HG03060 (cell line): ENCODE results near the gene MMP2.

ENCODE experiments used
- ATAC-seq: cut with Tn5 transposase; IDR thresholded peaks from one replicate; pipeline ENCODE4 v1.9.1; 2021; ENCODE audit warnings: low read depth, moderate number of reproducible peaks; ENCODE audit not compliant: unreplicated experiment

Gene MMP2

GRCh38 chr16:55478827-55479429 lies at the start of gene MMP2:
Gene MMP2, plus strand, starts transcription at chr16:55479198. Its CDS starts 282 bp downstream, at chr16:55479480.
- no peak for ATAC-seq

GRCh38 chr16:55433030-55433429 lies 46.0 kb upstream of the MMP2 start:
- ATAC-seq = no peak

GRCh38 chr16:55433535-55433934 lies 45.5 kb upstream of the MMP2 start:
- no peak for ATAC-seq

- no peak for ATAC-seq
Measured at GRCh38 chr16:55434000-55434399, 45.0 kb upstream of the MMP2 start.

GRCh38 chr16:55435387-55435786 lies 43.6 kb upstream of the MMP2 start:
- no peak for ATAC-seq

GRCh38 chr16:55436587-55436986 lies 42.4 kb upstream of the MMP2 start:
- no peak for ATAC-seq

- ATAC-seq = no peak
Measured at GRCh38 chr16:55437625-55438024, 41.4 kb upstream of the MMP2 start.

GRCh38 chr16:55438281-55438680 lies 40.7 kb upstream of the MMP2 start:
- ATAC-seq = no peak

GRCh38 chr16:55439101-55439690 lies 39.8 kb upstream of the MMP2 start:
- no peak for ATAC-seq

GRCh38 chr16:55443434-55444346 lies 35.3 kb upstream of the MMP2 start:
- no peak for ATAC-seq

- no peak for ATAC-seq
Measured at GRCh38 chr16:55444754-55445485, 34.1 kb upstream of the MMP2 start.

GRCh38 chr16:55447231-55447630 lies 31.8 kb upstream of the MMP2 start:
- no peak for ATAC-seq

GRCh38 chr16:55452996-55453395 lies 26.0 kb upstream of the MMP2 start:
- ATAC-seq = no peak

GRCh38 chr16:55453909-55454308 lies 25.1 kb upstream of the MMP2 start:
- ATAC-seq = no peak

GRCh38 chr16:55454861-55455260 lies 24.1 kb upstream of the MMP2 start:
- no peak for ATAC-seq

- ATAC-seq = no peak
Measured at GRCh38 chr16:55462241-55462640, 16.8 kb upstream of the MMP2 start.

- ATAC-seq = no peak
Measured at GRCh38 chr16:55464375-55464774, 14.6 kb upstream of the MMP2 start.

- ATAC-seq = peak; percentile 78
Measured at GRCh38 chr16:55465077-55465896, 13.7 kb upstream of the MMP2 start.

GRCh38 chr16:55466209-55466608 lies 12.8 kb upstream of the MMP2 start:
- no peak for ATAC-seq

- no peak for ATAC-seq
Measured at GRCh38 chr16:55467898-55468297, 11.1 kb upstream of the MMP2 start.
